Tibial nerve (tissue), 3 donors: ENCODE measurements around the gene AHCYL2.
"Not testable (repeated sequence)": the region's sequence is repeated elsewhere in the genome, so short reads cannot be mapped to it uniquely, and the experiment has no call there.

Experiments
- CTCF ChIP-seq, 5 experiments: fragments of 200-600 bp in 3 of 5; fragments of 450-650 bp in 2 of 5; sonication (generic) in 3 of 5; IDR thresholded peaks; one replicate each; pipeline ENCODE4 v1.5.1; 2016 to 2019; ENCODE audit warnings: antibody characterized with exemption in 5 of 5, mild to moderate bottlenecking in 3 of 5, moderate library complexity in 2 of 5
- POLR2A ChIP-seq, 2 donors: fragments of 450-650 bp; IDR thresholded peaks; one replicate each; pipeline ENCODE4 v1.6.1; 2017; ENCODE audit warnings: antibody characterized with exemption in 2 of 2, mild to moderate bottlenecking in 2 of 2, moderate library complexity in 2 of 2

- not testable (repeated sequence) for TF ChIP-seq POLR2A, CTCF (IDR thresholded peaks at IDR 0.05)
Measured at GRCh38 chr7:129447445-129447844, 222.6 kb downstream of the AHCYL2 start.
